GM18499 (cell line): ENCODE data around the gene GCN1.

Experiments
- ATAC-seq: cut with Tn5 transposase; IDR thresholded peaks from one replicate; pipeline ENCODE4 v1.9.1; 2021; ENCODE audit warnings: moderate number of reproducible peaks; ENCODE audit not compliant: insufficient read depth, unreplicated experiment

The GCN1 gene

DNA sequence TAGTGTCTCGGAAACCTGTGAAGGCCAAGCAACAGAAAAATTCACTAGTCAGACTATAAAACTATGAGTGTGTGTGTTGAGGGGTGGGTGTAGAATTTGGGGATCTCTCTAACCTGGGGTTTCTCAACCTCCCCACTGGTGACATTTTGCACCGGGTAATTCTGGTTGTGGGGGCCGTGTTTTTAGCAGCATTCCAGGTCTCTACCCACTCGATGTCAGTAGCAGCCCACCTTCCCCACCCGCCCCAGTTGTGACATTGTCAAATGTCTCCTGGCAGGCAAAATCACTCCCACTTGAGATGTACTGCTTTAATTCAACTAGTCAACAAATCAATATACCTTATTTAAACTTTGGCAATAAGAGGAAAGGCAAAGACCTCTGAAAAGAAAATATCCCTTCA is 4.1 kb downstream of the GCN1 start:
- ATAC-seq = no peak

DNA sequence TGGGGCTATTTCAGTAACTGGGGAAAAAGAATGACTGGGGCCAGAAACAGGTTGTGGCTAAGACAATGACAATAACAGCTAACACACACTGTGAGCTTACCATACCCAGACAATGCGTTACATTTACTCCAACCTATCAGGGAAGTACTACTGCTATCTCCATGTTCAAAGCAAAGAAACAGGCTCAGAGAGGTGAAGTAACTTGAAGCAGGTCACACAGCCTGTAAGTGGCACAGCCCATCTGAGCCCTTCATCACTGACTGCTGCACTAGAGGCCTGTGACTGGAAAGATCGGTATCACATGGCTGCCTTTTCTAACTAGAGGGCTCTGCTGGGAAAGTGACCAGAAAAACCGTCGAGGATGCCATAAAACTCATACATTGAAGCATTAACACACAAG is 7.9 kb downstream of the GCN1 start:
- no peak for ATAC-seq

DNA sequence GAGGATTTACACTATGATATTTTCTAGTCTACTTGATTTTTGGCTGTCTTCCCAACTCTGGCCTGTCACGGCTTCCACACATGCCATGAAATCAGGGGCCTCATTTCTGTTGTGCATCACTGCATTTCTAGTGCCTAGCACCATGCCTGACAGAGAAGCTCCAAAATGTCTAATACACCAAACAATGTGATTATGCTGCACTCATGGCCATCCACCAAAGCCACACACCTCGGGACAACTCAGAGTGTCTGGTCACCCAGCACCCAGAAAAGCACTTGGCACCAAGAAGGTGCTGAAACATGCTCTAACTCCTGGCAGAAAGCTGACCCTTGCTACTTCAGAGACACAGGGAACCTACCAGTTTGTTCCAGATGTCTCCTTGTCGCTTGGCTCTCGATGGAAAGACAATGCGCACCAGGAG is 11.3 kb downstream of the GCN1 start:
- no peak for ATAC-seq

DNA sequence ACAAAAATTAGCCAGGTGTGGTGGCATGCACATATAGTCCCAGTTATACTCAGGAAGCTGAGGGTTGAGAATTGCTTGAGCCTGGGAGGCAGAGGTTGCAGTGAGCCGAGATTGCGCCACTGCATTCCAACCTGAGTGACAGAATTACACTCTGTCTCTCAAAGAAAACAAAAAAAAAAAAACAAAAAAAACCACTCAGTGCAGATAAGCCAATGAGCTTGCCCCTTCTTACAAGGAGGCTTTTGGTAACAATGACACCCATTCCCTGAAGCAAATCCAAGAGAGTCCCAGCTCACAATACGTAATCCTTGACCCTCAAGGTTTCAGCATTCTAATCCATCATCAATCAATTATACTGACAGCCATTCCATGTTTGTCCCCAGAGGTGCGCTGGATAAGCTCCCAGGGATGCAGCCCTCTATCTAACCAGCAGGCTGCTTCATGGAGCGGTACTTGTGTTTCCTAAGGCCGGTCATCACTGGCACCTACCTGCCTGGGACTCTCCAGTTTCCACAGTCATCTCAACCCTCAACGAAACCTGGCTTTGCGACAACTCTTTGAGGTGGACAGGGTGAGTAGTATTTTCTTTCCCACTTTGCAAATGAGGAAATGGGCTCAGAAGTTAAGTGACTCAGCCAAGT is 12.4 kb downstream of the GCN1 start:
- ATAC-seq = no peak

DNA sequence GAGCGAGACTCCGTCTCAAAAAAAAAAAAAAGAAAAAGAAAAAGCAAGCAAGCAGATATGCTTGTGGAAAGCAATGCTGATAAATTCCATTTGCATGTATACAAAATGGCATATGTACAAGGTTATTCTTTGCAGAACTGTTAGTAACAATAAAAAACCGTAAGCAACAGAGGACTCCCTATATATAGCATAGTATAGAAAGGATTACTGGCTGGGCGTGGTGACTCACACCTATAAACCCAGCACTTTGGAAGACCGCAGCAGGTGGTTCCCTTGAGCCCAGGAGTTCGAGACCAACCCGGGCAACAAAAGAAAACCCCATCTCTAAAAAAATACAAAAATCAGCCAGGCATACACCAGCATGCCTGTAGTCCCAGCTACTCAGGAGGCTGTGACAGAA is 13.5 kb downstream of the GCN1 start:
- ATAC-seq = no peak

DNA sequence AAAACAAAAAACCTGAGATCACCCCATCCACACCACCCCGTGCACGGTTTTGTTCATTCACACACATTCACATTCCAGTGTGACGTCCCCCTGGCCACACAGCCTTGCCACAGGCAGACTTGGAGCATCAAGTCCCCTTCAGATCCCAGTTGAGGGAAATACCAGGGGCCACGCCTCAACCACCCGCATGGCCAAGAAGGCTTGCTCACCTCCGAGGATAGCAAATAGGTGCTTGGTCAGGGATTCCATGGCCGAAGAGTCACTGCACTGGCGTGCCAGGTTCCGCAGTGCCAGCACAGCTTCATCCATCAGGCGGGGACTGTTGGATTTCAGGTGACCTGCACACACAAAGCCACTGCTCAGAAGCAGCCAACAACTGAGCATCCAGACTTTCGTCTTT is 19.0 kb downstream of the GCN1 start:
- no peak for ATAC-seq

DNA sequence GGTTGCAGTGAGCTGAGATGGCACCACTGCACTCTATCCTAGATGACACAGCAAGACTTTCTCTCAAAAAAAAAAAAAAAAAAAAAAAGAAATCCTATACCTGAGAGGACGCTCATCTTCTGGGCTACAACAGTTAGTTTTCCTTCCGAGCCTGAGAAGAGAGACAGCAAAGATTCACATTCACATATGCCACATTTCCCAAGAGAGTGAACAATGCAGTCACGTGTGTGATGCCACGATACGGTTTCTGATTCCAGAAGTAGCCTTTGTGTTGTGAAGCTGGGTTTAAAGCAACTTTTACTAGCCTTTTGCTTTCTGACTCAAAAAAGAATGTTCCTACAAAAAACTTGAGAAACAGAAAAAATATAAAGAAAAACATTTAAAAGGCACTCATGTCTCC is 19.5 kb downstream of the GCN1 start:
- ATAC-seq = no peak

DNA sequence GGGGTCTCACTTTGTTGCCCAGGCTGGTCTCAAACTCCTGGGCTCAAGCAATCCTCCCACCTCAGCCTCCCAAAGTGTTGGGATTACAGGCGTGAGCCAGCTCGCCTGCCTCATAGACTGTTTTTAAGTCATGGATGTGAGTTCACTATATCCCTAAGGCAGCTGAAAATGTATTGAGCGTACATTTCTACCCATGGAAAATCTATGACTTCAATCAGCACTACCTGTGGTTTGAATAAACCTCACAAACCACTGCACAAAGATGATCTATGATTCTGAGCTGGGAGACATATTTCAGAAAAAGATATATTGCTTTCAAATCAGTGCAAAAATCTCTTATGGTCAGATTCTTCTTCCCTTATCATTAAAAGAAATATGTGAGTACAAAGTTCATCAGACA is 22.5 kb downstream of the GCN1 start:
- ATAC-seq = no peak

DNA sequence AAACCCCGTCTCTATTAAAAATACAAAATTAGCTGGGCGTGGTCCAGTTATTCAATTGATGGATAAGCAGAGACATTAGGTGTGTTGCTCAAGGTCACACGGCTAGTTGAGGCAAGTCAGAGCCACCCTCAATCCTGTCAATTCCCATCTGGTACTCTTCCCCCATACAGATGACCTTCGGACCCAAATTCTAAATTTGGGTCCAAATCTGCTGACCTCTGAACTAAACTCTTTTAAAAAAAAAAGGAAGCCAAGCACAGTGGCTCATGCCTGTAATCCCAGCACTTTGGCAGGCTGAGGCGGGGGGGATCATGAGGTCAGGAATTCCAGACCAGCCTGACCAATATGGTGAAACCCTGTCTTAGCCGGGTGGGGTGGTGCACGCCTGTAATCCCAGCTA is 23.9 kb downstream of the GCN1 start:
- ATAC-seq = no peak

DNA sequence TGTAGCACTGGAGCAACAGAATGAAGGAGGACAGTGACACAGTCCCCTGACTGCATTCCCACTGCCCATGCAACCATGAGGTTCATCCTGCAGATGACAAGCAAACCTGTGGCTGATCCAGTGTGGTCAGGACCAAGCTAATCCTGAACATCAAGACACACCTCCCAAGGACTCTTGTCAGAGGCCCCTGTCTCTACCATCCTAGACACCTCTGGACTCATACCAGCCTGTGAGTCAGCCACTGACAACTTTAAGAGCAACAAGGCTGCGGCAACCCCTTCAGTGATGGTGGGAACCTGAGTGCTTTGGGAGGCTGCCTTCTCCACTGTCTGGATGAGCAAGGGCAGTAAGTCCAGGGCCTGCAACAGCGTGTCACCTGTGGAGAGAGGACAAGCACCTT is 24.6 kb downstream of the GCN1 start:
- ATAC-seq = no peak

DNA sequence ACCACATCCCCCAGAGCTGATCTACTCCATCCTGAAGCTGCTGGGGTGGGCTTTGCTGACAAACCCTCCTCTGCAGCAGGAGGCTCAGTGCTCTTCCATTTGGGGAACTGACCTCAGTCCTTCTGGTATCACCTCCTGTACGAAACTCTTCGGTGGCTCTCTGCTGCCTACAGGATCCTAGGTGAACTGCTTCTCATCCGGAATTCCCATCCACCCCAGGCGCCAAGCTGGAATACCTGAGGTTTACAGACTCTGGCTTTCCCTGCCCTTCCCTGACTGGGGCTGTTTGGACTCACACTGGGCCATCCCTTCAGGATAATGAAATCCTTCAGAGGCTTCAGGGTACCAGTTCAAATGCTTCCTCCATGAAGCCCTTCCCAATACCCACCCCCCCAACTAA is 26.2 kb downstream of the GCN1 start:
- no peak for ATAC-seq

DNA sequence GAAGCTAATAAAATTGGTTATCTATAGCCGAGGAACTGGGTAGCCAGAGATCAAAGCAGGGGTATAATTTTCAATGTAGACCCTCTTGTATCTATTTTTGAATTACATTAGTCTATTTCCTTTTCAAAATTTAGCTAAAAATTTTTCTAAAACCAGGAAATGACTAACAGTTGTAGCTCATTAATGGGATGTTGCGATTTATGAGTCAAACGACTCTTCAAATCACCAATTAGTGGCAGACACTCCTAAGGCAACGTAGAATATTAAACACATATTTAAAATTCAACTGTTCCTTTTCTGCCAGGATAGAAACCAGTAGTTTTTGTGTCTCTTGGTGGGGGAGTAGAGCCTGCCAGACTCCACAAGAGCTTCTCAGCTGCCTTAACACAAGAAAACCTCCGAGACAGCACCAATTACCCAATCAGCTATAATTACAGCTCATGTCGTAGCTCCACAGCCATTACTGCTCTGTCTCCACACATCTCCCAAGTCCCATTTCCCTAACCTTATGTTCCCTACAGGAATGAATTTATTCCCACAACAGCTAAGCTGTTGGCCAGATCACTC is 26.9 kb downstream of the GCN1 start:
- ATAC-seq = no peak

DNA sequence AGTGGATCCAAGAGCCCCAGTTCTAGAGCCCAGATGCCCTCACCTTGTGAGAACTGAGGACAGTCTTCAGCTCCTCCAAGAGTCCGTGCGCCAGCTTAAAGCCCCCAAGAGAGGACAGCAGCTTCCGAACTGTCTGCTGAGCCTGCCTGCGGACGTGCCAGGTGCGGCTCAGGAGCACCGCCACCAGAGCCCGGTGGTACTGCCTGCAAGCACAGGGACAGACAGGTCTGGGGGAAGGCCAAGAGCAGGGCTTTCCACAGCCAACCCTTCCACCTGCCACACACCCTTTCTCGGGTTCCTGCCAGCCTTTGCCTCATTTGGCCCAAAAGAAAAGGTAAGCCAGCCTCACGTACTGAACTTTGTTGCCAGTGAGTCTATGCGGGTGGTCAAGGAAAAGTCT is 30.2 kb downstream of the GCN1 start:
- no peak for ATAC-seq

DNA sequence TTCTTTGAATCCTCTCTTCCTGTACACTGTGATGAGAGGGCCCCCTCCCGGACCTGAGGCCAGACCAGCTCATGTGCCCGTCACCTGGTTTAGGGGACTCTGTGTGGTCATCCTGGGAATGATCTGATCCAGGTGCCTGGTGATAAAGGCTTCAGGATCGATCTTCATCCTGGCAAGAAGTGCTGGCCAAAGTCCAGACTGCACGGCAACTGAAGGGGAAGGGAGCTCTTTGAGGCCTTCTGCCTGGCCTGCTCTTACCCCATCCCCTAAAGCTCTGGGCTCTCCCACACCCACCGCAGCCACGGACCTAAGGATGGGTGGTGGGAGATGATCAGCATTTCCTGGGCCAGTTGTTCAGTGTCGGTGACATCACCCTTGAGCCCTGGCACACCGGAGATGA is 31.8 kb downstream of the GCN1 start:
- no peak for ATAC-seq

DNA sequence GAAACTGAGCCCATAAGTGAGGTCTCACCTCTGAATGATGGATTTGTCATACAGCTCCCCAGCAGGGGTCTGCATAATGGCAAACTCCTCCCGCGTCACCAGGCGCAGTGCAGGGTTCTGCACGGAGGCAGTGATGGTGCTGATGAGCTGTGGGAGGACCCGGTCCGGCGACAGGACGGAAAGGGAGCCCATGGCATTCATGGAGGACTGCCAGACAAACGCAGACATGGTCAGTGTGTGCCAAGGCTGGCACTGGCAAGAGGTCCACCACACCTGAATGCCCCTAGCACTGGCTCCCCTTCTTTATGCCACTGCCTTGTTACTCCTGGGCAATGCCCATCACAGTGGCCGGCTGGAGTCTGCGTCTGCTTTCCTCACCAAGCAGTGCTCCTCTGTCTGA is 32.7 kb downstream of the GCN1 start:
- ATAC-seq = no peak

DNA sequence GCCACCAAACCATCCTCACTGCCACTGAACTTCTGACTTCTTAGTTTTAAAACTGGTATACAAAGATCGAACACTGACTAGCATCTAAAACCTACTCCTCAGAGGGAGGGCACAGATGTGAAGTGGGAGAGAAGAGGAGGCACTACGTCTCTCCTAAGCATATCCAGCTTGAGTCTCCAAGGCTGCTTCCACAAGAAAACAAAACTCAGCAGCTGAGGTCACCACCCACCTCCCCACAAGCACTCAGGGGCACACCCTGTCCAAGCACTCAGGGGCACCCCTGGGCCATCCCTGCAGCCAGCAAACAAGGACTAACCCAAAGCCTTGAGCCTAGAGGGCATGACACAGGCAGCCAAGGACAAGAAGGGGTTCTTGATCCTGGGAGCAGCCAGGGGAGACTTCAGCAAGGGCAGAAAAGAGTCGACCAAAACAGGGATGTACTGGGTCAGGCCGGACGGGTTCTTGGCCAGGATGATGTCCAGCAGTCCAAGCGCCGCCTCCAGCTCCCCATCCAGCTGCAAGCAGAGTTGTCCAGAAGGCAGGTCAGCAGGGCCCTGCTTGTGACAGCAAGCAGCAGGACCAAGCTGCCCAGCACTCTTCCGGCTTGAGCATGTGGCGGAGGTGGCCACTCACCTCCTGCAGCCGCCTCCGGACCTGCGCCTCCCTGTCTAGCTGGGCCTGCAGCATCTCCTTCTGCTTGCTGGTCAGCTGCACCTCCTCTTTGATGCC is 34.8 kb downstream of the GCN1 start:
- ATAC-seq = no peak

DNA sequence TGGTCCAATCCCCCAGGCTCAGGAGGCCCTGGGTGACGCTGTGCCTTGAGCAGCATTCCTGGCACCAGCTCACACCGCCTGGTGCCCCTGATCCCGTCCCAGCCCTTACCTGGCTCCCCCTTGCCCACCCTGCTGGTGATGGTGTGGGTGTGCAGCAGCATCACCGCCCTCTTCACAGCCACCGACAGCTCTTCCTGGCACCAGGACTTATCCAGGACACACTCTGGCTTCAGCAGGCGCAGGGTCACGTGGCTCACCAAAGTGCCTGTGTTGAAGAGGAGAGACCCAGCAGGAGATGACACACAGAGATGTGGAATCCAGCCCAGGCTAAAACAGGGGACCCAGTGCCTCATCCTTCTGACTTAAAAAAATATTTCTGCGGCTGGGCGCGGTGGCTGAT is 36.2 kb downstream of the GCN1 start:
- ATAC-seq = no peak

DNA sequence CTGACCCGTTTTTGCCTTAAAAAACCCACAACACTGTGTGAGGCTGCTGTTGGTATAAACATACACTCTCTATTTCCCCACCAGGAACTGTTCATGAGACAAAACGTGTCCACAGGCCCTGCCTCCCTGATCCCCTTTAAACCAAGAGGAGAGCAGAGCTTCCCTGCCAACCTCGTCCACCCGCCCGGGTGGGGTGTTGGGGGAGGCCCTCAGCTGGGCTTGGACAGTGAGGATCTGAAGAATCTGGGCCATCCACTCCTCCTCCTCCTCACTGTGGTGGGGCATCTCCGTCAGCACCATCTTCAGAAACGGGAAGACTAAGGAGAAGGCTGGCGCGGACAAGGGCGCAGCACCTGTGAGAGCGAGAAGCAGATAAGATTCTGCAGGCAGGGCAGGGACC is 36.8 kb downstream of the GCN1 start:
- no peak for ATAC-seq

DNA sequence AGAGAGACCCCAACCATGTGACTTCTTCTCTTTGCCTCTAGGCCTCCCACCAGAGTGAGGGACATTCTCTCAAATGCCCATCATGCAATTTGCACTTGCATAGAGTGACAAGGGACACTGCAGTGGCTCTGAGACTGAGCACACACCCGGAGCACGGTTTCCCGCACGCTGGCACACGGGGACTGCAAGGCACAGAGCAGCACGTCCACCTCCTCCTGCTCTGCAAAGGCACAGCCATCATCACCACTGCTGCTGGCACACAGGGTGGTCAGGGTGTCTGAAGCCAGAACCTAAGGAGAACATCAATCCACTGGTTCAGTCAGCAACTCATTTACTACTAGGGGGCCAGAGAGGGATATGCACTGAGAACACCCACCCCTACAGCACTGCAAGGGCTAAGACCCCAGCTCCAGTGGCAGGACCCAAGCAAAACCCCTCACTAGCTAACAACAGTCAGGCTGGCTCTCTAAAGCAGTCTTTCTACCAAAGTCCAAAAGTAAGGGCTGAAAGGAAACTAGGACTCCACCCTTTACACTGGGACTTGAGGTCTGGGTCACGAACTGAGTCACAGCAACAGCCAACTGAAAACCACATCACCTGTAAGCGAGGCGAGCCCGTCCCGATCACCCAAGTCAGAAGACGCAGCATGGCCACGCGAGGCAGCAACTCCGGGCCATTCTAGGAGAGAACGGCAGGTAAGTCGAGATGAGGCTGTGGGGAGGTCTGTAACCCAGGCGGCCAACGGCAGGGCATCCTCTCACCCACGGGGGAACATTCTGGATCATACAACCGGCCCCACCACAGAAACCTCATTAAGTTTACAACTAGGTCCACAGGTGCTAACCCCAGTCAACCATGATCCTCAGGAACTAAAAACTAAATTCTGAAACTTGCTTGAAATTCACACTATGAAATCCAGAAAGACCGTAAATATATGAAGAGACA is 37.9 kb downstream of the GCN1 start:
- ATAC-seq = no peak

DNA sequence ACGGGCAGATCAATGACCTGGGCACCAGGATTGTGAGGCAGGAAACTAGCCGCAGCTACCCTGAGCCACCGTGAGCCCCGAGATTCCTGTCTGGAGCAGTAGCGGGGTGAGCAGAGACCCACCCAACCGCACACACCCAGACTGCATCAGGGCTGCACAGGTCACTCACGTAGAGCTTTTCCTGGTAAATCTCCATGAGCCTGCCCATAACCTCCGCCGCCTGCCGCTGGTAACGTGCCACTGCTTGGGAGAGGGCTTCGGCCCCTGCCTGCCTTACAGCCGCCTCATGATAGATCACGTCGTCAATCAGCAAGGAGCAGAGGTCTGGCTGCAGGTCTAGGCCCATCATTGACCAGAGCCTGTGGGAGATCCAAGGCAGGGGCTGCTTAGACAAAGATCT is 39.4 kb downstream of the GCN1 start:
- no peak for ATAC-seq

DNA sequence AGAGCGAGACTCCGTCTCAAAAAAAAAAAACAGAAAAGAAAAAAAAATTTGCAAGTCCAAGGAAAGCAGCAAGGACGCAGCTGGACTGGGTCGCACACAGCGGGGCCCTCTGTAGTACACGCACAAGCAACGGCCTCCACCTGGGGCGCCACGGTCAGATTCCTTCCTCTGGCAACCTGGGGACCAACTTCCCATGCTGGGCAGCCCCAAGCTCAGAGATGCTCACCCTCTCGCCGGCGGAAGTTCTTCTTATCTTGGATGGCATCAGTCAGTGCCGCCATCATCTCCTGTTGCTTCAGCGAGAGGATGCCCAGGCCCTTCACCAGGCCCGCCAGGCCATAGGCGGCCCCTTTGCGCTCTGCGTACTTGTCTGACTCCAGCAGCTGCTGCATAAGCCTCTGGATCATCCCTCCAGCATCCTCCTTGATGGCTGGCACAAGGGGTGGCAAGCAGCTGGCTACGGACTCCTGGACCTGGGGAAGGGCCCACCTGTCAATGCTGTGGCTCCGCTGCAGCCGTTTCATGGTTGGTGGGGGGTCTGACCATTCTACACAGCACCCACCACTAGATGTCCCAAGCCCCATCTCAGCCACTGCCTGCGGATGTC is 43.5 kb downstream of the GCN1 start:
- no peak for ATAC-seq
